Measurements from ENCODE around the gene MAP2K5.

MAP2K5 gene

GRCh38 chr15:67783303-67783702 lies 240.8 kb downstream of the MAP2K5 start:
- DNase-seq (ENCODE audit: low spot score): no peak

- no peak for DNase-seq (ENCODE audit: low spot score)
These were observed 241.7 kb downstream of the MAP2K5 start for GRCh38 chr15:67784090-67784781.

GRCh38 chr15:67784856-67785430 lies 242.4 kb downstream of the MAP2K5 start:
- DNase-seq (ENCODE audit: low spot score): no peak

GRCh38 chr15:67785431-67785830 lies 242.9 kb downstream of the MAP2K5 start:
- DNase-seq (ENCODE audit: low spot score): no peak

GRCh38 chr15:67786646-67787045 lies 244.1 kb downstream of the MAP2K5 start:
- no peak for DNase-seq (ENCODE audit: low spot score)

- no peak for DNase-seq (ENCODE audit: low spot score)
These were observed 246.5 kb downstream of the MAP2K5 start for GRCh38 chr15:67788986-67789385.

- DNase-seq (ENCODE audit: low spot score): no peak
These were observed 248.3 kb downstream of the MAP2K5 start for GRCh38 chr15:67790610-67791319.

GRCh38 chr15:67792250-67792942 lies 249.9 kb downstream of the MAP2K5 start:
- no peak for DNase-seq (ENCODE audit: low spot score)

- DNase-seq (ENCODE audit: low spot score): no peak
These were observed 252.5 kb downstream of the MAP2K5 start for GRCh38 chr15:67794832-67795574.

GRCh38 chr15:67796196-67797127 lies 254.0 kb downstream of the MAP2K5 start:
- no peak for DNase-seq (ENCODE audit: low spot score)

GRCh38 chr15:67799801-67800205 lies 257.3 kb downstream of the MAP2K5 start:
- DNase-seq (ENCODE audit: low spot score): no peak

GRCh38 chr15:67801142-67801541 lies 258.6 kb downstream of the MAP2K5 start:
- no peak for DNase-seq (ENCODE audit: low spot score)

GRCh38 chr15:67801926-67802914 lies 259.7 kb downstream of the MAP2K5 start:
- no peak for DNase-seq (ENCODE audit: low spot score)

- no peak for DNase-seq (ENCODE audit: low spot score)
These were observed 260.8 kb downstream of the MAP2K5 start for GRCh38 chr15:67803299-67803698.

- peak; percentile 78 for DNase-seq (ENCODE audit: low spot score)
These were observed 261.7 kb downstream of the MAP2K5 start for GRCh38 chr15:67803996-67804843.

GRCh38 chr15:67805008-67805665 lies 262.6 kb downstream of the MAP2K5 start:
- DNase-seq (ENCODE audit: low spot score): peak; percentile 17

GRCh38 chr15:67805666-67806516 lies 263.4 kb downstream of the MAP2K5 start:
- DNase-seq (ENCODE audit: low spot score): peak; percentile 24

Data from iPS-NIHi11 (cell line).